ENCODE measurements around the gene ATG13. TPM values are rescaled to one million over a fixed set of nuclear protein-coding genes. Genes with fewer than 3 reads are reported as not detected.

Gene ATG13
- total and polyA plus RNA-seq, 2 of the 4 experiments (the other 2 are of a cell fraction) = 43.0 to 49.7 TPM

GRCh38 chr11:46618837-46619236 is 1.5 kb downstream of the ATG13 start:
- ChIA-PET CTCF (interaction anchor here (0.6 to 1.2 kb wide), 5 partner anchors 9 to 230 kb away, joined by 3 to 5 read pairs (median 3); no protein-coding TSS in a partner anchor), POLR2A (ENCODE audit: unreplicated experiment) (no interaction called here)
- Histone ChIP-seq H3K14ac (replicated peaks; ENCODE audit: low read depth, low read length) (no peak overlapping the region), H3K9ac (ENCODE audit: low read depth, low read length) (0 out of 2 replicates have a peak overlapping the region, but pooled peaks have one; percentile 61), H2AFZ (replicated peaks; ENCODE audit: low read length, poor library complexity) (no peak overlapping the region), H2BK5ac (ENCODE audit: low read depth, low read length, poor library complexity, severe bottlenecking) (no peak overlapping the region), H2AK5ac (ENCODE audit: low read depth, low read length) (0 out of 2 replicates have a peak overlapping the region, but pooled peaks have one; percentile 20), H2BK20ac (ENCODE audit: low read depth, low read length) (no peak overlapping the region), H3K9me3 (ENCODE audit: control insufficient read depth, insufficient read depth, low read length) (no peaks in the 10 kb centered on the region), H3K4me3 (ENCODE audit: insufficient read depth, low read depth, low read length) (no peak overlapping the region), H3K36me3 (ENCODE audit: control insufficient read depth, insufficient read depth, low read length) (peaks cover 3% of the 10 kb centered on the region; the same call in 1 of the 2 replicates), H2BK120ac (ENCODE audit: low read depth, low read length) (no peak overlapping the region), H3K79me1 (ENCODE audit: low read depth in 1 of 2, low read length in 2 of 2) (peaks cover 16 to 43% of the 10 kb centered on the region in 2 experiments), H3K56ac (ENCODE audit: extremely low read depth, insufficient read depth, low read length) (no peak overlapping the region), H3K23ac (ENCODE audit: low read depth, low read length) (no peak overlapping the region), H3K18ac (ENCODE audit: low read depth, low read length) (no peak overlapping the region), H2BK15ac (ENCODE audit: low read depth, low read length) (no peak overlapping the region), H4K91ac (ENCODE audit: insufficient read depth, low read depth, low read length) (no peak overlapping the region), H2AK9ac (replicated peaks; ENCODE audit: low read depth, low read length, poor library complexity) (peak overlapping the region; percentile 23), H4K5ac (ENCODE audit: low read depth, low read length) (no peak overlapping the region), H4K20me1 (ENCODE audit: insufficient read depth, low read length) (no peaks in the 10 kb centered on the region), H4K8ac (ENCODE audit: low read depth in 2 of 2, low read length in 2 of 2) (no peak overlapping the region), H3K27ac (ENCODE audit: insufficient read depth, low read length) (no peak overlapping the region), H3K4ac (ENCODE audit: low read depth, low read length) (no peak overlapping the region), H3K9me1 (ENCODE audit: insufficient read depth, low read length) (peaks cover 6% of the 10 kb centered on the region; the same call in 1 of the 2 replicates), H3K27me3 (ENCODE audit: control insufficient read depth, insufficient read depth, low read length) (no peaks in the 10 kb centered on the region), H3K4me2 (ENCODE audit: low read depth, low read length) (peak overlapping the region; percentile 83), H3K4me1 (ENCODE audit: control insufficient read depth, insufficient read depth, low read length) (peaks cover 5% of the 10 kb centered on the region; the same call in 1 of the 2 replicates)
- WGBS, 2 experiments (ENCODE audit: extremely low coverage in 2 of 2, insufficient read length in 1 of 2) = 76% methylated on average over 4 of the region's 6 CpGs; no CpG with 5 or more reads in 1 of the 2 experiments
- ATAC-seq (ENCODE audit: low read depth) (no peak), DNase-seq (no peak)
- dilution Hi-C loops (cut with HindIII; ENCODE audit: low sequenced_read_pairs, unreplicated experiment) (no loop called here), in situ Hi-C loops (cut with MboI; ENCODE audit: low sequenced_read_pairs) (no loop called here), intact Hi-C loops (cut with micrococcal nuclease) (no loop called here)
- no TSS peak for BruUV-seq (replicated peaks)
- TF ChIP-seq BHLHE40 (IDR thresholded peaks at IDR 0.05; ENCODE audit: low read depth, low read length) (no peak), SMC3 (IDR thresholded peaks at IDR 0.05; ENCODE audit: low read depth, low read length) (no peak), FOS (IDR thresholded peaks at IDR 0.05; ENCODE audit: low read depth, low read length) (no peak), MAFK (IDR thresholded peaks at IDR 0.05; ENCODE audit: low read depth, low read length) (no peak), RCOR1 (IDR thresholded peaks at IDR 0.05; ENCODE audit: insufficient replicate concordance, low read length) (no peak), CHD1 (IDR thresholded peaks at IDR 0.05; ENCODE audit: low read depth, low read length) (no peak), MXI1 (IDR thresholded peaks at IDR 0.05; ENCODE audit: borderline replicate concordance, low read depth, low read length) (no peak), USF2 (IDR thresholded peaks at IDR 0.05; ENCODE audit: low read depth, low read length) (no peak), MAZ (IDR thresholded peaks at IDR 0.05; ENCODE audit: borderline replicate concordance, low read depth, low read length) (no peak)

Data from IMR-90 (cell line).